DMS53 (cell line): ENCODE data around the gene DMXL2.
"Not testable (repeated sequence)": the region's sequence is repeated elsewhere in the genome, so short reads cannot be mapped to it uniquely, and the experiment has no call there.

ENCODE experiments used
- DNase-seq: peaks from one replicate; lab custom pipeline; 2025; lab: John Stamatoyannopoulos, UW

The DMXL2 gene

DNA sequence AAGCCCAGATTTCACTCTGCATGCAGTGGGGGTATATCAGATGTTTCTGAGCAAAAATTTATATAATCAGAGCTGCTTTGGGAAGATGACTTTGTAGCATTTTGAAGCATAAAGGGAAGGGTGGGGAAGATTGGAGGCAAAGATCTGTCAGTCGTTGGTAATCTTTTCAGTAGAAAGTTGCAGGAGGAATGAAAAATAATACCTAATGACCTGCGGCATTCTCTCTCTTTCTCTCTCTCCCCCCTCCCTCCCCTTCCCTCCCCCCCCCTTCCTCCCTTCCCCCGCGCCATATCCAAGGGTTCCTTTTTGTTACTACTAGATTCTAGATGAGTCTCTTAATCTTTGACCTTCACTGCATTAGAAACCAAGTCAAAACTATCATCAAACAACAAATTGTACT is 1.5 kb upstream of the DMXL2 start:
- DNase-seq, result no peak

GRCh38 chr15:51623386-51623938 is 891 bp upstream of the DMXL2 start:
- DNase-seq, result peak; percentile 50

DNA sequence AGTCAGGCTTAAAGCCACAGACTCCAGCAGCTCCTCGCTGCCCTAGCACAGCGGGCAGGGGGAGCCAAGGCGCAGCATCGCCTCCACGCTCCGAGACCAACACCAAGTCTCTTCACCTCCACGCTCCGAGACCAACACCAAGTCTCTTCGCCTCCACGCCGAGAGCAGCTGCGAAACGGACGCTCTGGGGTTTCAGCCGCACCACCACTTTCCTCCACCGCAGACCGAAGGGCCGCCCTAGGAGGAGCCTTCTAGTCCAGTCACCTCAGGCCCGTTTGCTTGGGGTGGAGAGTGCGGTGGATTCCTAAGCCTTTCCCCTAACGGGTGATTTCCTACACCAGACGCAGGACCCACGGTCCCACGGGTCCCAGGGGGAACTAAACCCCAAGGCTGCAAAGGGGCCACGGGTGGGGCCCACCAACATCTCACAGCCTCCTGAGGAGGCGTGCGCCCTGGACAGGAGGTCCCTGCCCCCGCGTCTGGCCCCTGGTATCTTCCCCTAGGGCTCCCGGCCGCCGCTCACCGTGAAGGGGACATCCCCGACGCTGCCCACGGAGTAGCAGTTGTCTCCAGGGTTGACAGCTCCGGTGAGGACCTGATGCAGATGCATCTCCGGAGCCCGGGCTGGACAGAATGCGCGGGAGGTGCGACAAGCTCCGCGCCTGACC is 501 bp downstream of the DMXL2 start:
- peak; percentile 66 for DNase-seq

GRCh38 chr15:51621155-51621765 is 1.3 kb downstream of the DMXL2 start:
- no peak for DNase-seq

GRCh38 chr15:51620641-51621040 is 1.9 kb downstream of the DMXL2 start:
- DNase-seq, result peak; percentile 15

- no peak for DNase-seq
Observed at GRCh38 chr15:51620122-51620521, 2.4 kb downstream of the DMXL2 start.

GRCh38 chr15:51619331-51620035 is 3.1 kb downstream of the DMXL2 start:
- DNase-seq, result no peak

DNA sequence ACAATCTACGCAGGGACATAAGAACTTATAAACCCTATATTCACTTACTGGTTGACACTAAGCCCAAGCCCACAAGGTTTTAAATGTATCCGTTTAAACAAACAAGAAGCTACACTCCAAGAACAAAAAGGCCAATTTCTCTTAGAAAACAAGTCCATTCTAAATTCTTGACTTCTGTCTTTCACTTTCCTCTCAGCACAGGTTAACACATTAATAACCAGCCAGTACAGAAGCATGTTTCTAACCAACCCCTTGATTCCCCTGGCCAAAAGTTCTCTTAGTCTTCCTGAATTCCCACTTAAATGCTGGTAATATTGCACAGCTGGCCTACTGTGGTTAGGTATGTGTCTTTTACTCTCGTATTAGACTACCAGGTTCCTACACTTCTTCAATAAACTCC is 4.7 kb downstream of the DMXL2 start:
- DNase-seq, result no peak

GRCh38 chr15:51613951-51614350 is 8.6 kb downstream of the DMXL2 start:
- DNase-seq, result no peak

DNA sequence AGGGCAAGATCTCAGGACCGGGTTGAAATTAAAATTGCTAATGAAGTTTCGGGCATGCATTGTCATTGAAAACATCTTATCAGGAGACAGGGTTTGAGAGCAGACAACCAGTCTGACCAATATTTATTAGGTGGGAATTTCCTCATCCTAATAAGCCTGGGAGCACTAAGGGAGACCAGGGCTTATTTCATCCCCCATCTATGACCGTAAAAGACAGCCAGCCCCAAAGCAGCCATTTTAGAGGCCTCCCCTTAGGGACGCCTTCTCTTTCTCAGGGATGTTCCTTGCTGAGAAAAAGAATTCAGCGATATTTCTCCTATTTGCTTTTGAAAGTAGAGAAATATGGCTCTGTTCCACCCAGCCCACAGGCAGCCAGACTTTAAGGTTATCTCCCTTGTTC is 9.9 kb downstream of the DMXL2 start:
- DNase-seq, result not testable (repeated sequence)

DNA sequence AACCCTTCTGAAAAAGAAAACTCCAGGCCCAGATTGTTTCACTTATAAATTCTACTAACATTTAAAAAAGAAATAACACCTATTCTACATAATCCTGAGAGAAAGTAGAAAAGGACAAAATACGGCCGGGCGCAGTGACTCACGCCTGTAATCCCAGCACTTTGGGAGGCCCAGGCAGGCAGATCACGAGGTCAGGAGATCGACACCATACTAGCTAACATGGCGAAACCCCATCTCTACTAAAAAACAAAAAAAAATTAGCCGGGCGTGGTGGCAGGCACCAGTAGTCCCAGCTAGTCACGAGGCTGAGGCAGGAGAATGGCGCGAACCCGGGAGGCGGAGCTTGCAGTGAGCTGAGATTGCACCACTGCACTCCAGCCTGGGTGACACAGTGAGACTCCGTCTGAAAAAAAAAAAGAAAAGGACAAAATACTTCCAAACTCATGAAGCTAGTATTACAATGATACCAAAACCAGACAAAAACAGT is 19.1 kb downstream of the DMXL2 start:
- not testable (repeated sequence) for DNase-seq

GRCh38 chr15:51603002-51603401 is 19.6 kb downstream of the DMXL2 start:
- no peak for DNase-seq

- no peak for DNase-seq
Observed at GRCh38 chr15:51602484-51602883, 20.1 kb downstream of the DMXL2 start.

- DNase-seq, result no peak
Observed at GRCh38 chr15:51601801-51602200, 20.8 kb downstream of the DMXL2 start.

DNA sequence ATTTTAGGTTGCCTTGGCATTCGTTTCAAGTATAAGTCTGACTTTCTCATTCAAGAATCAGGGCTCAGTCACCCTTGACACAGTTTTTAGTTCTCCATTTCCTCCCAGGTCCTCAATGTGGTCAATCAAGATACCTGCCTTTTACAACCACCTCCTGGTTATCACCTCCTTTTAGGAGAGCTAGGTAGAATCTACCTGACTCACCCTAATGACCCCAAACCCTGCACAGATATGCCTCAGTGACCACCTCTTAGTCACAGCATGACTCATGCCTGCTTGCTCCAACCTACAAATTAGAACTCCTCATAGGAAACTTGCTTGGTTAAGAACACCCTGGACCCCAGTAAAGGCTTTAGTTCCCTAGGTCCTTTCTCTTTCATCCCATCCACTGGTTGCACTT is 22.5 kb downstream of the DMXL2 start:
- peak; percentile 53 for DNase-seq

DNA sequence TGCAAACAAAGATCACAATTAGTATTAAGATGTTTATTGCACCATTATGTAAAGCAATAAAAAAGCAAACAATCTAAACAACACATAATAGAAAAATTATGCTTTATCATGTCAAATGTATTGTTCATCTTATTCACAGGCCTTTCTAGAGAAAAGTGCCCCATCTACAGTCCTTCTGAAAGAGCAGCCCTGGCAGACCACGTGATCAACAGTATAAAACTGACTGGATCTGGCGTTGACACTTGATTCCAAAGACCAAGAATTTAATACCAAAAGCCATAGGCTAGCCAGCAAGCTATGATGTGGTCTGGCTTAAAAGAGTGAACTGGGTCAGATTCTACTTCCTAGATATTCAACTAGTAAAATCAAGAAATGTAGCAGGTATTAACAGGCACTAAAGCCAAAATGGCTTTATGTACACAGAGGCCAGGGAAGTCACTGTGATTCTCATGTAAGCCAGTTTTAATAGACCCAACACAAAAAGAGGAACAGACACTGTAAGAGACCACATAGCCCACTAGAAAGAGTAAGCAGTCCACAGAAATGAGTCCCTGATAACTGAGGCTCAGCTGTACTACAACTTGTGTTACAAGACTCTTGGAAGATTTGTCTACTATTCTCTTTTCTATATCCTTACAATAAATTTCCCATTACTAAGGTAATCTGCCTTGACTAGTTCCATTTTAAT is 32.5 kb downstream of the DMXL2 start:
- no peak for DNase-seq

DNA sequence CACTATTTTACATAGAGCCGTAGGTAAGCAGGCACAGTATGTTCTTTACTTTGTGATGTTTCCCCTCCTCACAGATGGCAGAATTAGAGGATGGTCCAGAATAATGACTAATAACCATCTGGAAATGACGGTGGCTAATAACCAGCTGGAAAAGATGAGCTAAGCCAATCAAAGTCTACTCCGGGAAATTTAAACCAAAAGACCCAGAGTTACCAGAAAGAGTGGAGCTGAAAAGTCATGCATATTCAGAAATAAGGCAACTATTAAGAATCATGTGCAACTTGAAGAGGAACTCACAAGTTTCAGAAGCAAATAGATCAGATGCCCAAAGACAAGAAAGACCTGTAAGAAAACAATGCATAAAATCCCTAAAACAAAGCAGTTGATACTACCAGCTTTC is 33.6 kb downstream of the DMXL2 start:
- DNase-seq, result no peak

DNA sequence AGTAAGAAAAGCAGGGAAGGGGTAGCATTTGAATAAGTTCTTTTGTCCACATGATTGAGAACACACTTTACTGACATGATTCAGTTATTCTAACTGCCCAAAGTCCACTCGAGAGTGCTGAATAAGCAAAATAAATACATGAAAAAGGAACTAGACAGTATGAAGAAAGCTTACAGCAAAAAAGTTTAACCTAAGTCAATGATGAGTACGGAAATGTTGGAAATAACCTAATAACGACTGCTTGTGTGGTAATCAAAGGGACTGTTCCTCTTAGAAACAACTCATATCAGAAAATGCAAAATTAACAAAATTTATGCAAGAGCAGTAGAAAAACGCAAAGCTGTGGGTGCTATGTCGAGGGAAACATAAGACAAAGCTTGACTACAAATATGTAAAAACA is 36.6 kb downstream of the DMXL2 start:
- no peak for DNase-seq

DNA sequence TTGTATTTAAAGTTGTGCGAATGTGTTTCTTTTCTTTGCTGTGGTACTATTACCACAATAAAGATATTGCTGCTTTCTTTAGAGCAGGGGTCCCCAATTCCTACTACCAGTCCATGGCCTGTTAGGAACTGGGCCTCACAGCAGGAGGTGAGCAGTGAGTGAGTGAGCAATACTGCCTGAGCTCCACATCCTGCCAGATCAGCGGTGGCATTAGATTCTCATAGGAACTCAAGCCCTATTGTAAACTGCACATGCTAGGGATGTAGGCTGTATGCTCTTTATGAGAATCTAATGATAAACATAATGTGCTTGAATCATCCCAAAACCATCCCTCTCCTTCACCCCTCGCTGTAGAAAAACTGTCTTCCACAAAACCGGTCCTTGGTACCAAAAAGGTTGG is 41.6 kb downstream of the DMXL2 start:
- DNase-seq, result no peak

DNA sequence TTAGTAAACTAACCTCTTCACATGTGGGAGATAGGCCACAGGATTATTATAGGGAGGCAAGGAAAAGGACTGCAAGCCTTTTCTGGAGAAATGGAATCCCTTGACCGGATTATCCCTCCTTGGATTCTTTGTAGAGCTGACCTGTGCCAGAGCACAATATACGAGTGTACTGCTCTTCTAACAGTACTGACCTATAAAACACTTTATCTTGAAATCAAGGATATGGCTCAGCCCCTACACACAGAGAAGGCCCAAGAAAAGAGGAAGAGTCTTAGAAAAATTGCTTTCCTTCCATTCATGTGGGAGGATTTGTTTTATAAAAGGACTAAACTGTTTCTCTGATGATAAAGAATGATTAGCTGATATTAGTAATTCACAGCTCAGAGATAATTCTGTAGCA is 42.2 kb downstream of the DMXL2 start:
- DNase-seq, result no peak

- DNase-seq, result no peak
Observed at GRCh38 chr15:51579012-51579411, 43.6 kb downstream of the DMXL2 start.

- DNase-seq, result no peak
Observed at GRCh38 chr15:51577636-51578304, 44.8 kb downstream of the DMXL2 start.
